ENCODE measurements around the gene STIP1.
"Not testable (repeated sequence)": the region's sequence is repeated elsewhere in the genome, so short reads cannot be mapped to it uniquely, and the experiment has no call there.

STIP1 gene

DNA sequence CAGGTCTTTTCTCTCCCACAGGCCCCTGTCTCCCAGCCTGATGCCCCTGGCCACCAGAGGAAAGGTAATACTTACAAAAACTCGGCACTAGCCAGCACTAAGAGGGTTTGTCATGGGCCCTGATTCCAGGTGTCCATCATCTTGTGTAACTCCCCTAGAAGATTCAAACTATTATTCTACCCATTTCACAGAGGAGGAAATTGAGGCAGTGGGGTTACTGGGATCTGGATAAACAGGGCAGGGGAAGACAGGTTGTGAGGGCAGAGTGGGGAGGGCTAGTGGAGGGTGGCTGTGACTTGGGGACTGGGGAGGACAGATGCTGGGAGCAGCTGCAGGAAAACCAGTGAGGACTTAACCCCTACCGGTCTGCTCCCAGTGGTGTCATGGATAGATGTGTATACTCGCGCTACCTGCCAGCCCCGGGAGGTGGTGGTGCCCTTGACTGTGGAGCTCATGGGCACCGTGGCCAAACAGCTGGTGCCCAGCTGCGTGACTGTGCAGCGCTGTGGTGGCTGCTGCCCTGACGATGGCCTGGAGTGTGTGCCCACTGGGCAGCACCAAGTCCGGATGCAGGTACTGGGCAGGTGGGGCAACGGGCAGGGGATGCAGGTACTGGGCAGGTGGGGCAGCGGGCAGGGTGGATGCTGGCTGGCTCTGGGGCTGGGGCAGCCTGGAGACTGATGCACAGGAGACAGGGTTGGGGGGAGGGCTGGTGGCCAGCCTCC lies 49.6 kb downstream of the STIP1 start:
- no peak for DNase-seq (ENCODE audit: low spot score)
- FAIRE-seq: no peak

DNA sequence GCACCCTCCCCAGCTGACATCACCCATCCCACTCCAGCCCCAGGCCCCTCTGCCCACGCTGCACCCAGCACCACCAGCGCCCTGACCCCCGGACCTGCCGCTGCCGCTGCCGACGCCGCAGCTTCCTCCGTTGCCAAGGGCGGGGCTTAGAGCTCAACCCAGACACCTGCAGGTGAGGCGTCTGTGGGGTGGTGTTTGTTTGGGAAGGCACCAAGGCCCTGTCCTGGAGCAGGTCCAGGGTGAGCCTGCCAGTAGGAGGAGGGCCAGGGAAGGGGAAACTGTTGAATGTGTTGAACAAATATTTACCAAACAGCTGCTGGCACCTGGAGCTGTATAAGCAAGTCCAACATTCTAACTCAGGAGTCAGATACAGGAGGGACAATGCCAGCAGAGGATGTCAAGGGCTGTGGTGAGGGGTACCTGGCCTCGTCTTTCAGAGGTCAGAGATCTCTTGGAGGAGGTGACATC lies 51.5 kb downstream of the STIP1 start:
- no peak for DNase-seq (ENCODE audit: low spot score)

DNA sequence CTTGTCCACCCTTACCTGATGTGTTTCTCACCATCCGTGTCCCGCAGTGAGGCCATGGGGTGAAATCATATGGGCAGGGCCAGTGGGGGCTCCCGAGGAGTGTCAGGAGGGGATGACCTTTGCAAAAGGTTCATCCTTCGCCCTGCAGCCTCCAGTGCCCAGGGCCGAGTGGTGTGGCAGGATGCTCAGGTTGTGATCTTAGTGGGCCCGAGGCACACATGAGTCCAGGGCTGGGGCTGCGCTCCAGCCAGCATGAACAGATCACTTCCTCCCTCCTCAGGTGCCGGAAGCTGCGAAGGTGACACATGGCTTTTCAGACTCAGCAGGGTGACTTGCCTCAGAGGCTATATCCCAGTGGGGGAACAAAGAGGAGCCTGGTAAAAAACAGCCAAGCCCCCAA lies 52.1 kb downstream of the STIP1 start:
- DNase-seq (ENCODE audit: low spot score) (no peak), FAIRE-seq (no peak)

More for the DNA sequence above, 51.5 kb downstream of the STIP1 start:
- no peak for FAIRE-seq

DNA sequence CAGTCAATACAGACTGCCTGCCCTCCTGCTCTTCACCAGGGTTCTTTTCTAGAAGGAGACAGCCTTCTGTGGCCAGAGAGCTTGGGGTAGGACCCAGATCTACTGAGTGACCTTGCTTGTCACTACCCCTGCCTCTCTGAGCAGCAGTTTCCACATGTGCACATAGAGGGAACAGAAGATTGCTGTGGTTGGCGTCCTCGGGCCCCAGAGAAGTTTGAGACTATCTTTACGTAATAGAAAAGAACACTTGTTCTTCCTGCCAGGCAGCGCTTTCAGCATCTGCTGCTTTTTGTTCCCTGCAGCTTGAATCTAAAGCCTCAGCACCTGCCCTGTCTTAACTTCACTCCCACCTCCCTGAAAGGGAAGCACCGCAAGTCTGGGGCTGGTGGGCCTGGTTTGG lies 53.0 kb downstream of the STIP1 start:
- FAIRE-seq: no peak
- no peak for DNase-seq (ENCODE audit: low spot score)

DNA sequence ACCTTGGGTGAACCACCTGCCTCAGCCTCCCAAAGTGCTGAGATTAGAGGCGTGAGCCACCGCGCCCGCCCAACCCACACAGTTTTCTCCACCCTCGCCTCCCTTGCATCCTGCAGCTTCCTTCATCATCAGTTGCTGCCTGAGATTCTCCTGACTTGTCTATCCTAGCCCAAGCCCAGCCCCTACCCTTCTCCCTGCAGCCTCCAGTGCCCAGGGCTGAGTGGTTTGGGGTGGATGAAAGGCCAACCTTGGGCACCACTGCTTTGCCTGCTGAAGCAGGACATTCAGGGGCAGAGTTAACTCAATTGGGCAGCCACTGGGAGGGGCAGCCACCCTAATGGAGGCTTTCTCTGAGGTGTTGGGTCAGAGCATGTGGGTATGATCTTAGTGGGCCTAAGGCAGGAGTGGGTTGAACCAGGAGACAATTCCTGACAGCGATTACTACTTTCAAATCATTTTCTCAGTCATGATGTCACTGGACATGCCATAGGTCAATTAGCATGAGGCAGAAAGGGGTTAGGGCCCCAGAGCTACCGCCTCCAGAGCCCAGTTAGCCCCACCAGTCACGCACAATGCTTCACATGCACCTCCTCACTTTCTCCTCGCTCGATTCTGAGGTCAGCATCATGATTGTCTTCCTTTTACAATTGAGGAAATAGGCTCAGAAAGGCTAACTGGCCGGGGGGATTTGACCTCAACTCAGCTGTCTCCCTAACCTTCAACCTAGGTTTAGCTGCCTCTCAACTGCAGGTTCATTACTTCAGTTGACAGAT lies 53.9 kb downstream of the STIP1 start:
- DNase-seq (ENCODE audit: low spot score): no peak
- FAIRE-seq: no peak

DNA sequence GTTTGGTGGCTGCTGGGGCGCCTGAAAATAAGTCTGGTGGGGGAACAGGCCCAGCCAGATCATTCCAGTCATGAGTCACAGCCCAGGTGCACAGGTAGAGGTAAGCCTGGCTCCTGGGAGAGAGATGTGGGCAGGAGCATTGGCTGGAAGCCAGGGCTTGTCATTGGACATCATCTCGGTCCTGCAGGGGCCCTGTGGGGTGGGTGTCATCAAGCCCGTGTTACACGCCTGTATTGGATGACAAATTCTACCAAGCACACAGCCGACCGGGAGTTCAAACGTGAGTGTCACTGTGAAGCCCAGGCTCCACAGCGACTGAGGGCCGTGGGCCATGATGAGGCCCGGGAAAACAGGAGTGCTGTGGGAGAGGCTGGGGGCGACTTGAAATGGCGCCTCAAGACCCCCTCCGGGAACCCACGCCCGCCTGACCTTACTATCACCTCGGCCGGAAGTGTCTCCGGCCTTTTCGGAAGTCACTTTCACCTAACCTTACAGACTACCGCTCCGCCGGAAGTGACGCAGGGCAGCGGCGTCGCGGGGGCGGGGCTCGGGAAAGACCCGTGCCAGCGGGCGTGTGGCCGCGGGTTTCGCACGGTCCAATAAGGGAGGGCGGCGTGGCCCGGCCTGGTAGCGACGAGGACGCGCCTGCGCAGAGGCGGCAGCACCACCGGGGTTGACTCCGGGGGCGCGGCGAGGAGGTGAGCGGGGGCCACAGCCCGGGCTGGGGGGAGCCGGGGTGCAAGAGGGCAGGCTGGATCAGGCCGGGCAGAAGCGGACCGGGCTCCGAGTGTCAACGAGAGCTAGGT lies 54.7 kb downstream of the STIP1 start, which contains the start of gene FKBP2:
FKBP2 (plus strand) TSS at position 661 of the 806 bp plus-strand sequence. CDS start 1,293 bp downstream, outside the sequence.
- peak; percentile 30 for FAIRE-seq
- DNase-seq (ENCODE audit: low spot score): peak; percentile 98

DNA sequence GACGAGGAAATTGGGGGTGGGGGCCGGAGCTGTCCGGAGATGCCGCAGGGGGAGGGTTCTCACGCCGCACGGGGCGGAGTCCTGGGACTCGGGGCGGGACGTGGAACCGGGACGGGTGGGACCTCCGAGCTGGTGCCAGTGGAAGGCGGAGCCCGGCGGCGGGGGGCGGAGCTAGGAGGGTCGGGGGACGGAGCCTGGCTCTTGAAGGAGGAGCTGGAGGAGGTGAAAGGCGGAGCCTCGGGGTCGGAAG lies 55.2 kb downstream of the STIP1 start:
- FAIRE-seq (no peak), DNase-seq (ENCODE audit: low spot score) (peak; percentile 97)

DNA sequence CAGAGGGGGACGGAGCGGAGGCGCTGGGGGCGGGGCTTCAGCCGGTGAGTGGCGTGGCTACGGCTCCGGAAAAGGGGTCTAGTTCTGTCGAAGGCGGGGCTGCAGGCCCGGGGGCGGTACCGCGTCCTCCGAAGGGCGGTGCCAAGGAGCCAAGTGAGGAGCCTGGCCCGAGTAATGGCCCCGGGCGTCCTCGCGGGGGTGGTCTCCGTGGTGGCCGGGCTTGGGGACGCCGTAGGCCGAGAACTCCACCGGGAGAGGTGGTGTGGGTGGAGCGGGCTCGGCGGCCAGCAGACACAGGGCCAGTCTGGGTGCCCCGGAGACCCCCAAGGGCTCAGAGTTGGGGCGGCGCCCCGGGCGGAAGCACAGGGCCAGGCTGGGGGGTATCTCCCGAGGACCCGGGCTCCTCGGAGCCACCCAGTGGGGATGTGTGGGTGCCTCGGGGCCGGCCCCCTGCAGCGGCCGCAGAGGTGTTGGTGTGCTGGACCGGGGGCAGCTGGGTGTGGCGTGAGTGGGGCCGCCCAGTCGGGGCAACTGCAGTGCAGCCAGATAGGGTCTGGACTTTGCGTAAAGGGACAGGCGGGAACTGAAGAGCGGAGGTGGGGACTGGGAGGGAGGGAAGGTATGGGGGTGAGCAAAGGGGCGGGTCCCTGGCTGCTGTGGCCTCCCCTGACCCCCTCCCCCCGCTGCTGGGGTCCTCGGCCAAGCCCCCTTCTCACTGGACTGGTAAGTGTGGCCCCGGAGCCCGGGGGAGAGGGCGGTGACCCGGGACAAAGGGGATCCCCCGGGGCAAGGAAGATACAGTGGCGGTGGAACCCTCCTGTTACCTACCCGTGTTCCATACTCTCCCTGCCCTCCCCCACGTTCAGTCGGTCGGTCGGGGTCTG lies 55.8 kb downstream of the STIP1 start:
- FAIRE-seq: no peak
- peak; percentile 29 for DNase-seq (ENCODE audit: low spot score)

DNA sequence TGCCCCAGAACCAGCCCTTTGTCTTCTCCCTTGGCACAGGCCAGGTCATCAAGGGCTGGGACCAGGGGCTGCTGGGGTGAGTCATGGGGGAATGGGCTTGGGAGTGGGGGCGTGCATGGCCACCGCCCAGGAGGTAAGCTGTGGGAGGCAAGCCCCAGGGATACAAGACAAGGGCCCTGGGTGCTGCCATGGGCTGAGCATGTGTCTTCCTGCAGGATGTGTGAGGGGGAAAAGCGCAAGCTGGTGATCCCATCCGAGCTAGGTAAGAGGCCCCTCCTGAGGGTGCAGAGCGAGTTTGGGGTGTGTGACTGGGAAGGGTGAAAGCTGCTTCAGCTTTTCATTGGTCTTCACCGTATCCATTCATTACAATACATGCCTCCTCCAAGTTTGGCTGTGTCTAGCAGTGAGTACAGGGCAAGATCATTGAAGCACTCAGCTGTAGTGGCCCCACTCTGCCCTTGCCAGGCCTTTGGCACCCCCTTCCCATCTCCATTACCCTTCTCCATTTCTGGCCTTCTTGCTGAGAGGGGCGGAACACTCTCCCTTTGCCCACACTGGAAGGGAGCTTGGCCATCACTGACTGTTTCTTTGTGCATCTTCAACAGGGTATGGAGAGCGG lies 57.4 kb downstream of the STIP1 start:
- no peak for DNase-seq (ENCODE audit: low spot score)
- FAIRE-seq: no peak

DNA sequence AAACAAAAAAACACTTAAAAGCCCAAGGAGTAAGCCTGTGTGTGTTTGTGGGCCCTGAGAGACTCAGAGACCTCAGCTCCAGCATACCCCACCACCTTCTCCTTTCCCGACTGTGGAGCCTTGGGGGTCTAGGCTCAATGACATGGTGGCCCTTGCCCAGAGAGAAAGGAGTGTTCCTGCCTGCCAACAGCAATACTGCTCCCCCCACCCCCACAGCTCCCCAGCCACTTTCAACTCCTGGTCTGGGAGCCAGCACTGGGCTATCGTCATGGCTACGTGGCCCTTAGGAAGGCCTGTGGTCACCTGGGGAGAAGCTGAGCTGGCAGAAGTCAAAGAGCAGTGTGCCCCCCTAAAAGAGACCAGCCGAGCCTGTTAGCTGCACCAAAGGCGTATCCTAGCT lies 58.1 kb downstream of the STIP1 start:
- DNase-seq (ENCODE audit: low spot score) (no peak), FAIRE-seq (no peak)

DNA sequence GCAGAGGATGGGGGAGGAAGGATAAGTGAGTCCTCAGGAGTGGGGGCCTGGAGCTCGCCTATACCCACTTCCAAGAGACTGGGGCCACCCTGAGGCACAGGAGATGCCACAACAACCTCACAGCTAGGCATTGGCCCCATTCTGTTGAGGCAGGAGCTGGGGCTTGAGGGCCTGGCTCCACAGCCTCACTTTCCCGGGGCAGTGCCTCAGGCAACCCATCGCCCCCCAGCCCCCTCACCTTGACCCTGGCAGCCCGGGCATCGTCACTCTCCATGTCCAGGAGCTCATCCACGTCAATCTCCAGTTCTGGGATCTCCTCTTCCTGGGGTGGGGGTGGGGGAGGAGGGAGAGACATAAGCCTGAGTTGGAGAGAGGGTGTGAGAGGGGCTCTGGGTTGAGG lies 59.0 kb downstream of the STIP1 start:
- no peak for DNase-seq (ENCODE audit: low spot score)
- no peak for FAIRE-seq

DNA sequence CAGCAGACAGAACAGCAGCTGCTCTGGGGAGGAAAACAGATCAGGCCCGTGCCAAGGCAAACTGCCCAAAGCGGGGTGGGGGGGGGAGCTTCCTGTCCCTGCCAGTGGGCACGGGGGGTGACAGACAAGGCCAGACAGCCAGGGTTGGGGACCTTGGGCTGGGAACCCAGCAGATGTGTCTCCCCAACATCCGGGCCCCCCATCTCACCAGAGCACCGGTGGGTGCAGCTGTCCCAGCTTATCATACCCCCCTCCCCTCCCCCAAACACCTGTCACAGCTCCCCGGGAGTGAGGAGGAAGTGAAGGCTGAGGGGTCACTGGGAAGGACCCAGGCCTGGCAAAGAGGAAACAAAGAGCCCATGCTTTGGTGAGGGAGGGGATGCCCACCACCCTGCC lies 59.4 kb downstream of the STIP1 start:
- DNase-seq (ENCODE audit: low spot score): no peak

DNA sequence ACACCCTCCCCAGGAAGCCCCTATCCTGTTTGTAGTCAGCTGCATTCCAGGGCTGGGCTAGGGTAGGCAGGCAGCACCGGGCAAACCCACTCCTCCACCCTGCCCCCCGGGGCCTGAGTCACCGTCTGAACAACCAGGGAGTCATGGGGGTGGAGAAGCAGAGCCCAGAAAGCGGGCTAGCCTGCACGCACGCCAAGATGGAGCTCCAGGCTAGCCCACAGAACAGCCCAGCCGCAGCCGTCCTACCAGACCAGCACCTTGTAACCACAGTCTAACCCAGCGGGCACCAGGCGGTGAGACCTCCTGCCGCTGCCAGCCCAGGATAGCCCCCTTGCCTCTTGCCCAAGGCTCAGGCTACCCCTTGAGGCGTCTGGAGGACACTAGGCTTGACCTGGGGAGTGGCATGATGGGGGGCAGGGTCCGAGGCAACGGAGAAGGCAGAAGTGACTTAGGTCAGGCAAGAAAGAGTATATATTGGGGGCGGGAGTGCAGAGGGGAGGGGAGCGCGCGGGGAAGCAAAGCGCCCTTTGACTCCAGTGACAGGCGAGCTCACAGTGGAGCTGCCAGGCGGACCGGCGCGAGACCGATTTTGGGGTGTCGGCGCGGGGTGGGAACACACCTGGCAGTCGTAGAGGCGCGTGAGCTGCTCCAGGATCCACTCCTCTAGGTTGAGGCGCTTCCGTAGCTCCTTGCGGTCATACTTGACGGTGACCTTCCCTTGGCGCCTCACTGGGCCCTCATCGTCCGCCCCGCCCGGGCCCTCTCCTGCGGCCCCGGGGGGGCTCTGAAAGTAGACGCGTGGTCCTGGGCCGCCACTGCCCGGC lies 60.0 kb downstream of the STIP1 start:
- FAIRE-seq (no peak), DNase-seq (ENCODE audit: low spot score) (peak; percentile 74)

More for the DNA sequence above, 59.4 kb downstream of the STIP1 start:
- FAIRE-seq: no peak

DNA sequence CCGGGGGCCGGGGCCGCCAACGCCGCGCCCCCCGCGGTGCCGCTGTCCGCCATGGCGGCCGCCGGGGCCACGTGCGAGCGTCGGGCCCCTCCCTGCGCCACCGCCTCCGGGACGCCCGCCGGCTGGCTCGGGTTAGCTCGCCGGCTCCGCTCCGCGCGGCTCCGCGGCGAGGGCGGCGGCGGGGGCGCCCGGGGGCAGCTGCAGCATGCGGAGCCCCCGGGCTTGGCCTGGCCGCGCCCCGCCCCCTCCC lies 60.6 kb downstream of the STIP1 start:
- DNase-seq (ENCODE audit: low spot score); FAIRE-seq: not testable (repeated sequence)

DNA sequence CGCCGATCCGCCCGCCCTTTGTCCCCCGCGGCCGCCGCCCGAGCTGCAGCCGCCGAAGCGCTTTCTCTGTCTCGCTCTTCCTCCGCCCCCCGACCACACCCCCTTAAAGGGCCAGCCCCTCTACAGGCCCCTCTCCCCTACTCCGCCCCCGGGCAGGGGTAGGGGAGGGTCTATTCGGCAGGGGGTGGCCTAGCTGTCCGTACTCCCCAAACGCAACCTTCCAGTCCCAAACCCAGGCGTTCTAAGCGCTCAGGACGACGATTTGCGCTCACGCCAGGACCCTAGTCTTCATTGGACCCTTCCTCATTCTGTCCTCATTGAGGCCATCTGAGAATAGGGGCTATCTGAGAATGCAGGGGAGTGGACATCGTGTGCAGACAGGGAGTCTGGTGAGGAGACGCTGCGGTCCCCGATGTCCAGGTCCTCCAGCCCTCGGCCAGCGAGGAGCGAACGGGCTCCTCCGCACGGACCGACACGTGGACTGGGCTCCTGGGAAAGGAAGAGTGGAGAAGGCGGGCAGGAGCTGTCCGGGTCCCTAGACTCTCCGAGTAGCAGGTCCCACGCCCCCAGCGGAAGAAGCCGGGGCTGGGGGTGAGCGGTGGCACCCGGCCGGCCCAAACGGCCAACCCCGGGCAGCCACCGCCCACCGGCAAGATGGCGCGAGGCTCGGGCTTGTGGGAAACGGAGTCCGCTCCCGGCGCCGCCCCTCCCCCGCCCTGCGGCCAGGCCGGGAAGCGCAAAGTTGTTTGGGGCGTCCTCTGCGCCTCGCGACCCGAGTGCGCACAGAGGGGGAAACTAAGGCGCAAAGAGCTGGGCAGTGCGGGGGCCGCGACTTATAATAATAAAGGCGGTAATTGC lies 61.1 kb downstream of the STIP1 start, which contains the start of gene PPP1R14B:
PPP1R14B (minus strand) TSS at position 73 of the 858 bp plus-strand sequence. CDS start 270 bp downstream, outside the sequence.
- FAIRE-seq (no peak), DNase-seq (ENCODE audit: low spot score) (peak; percentile 91)

DNA sequence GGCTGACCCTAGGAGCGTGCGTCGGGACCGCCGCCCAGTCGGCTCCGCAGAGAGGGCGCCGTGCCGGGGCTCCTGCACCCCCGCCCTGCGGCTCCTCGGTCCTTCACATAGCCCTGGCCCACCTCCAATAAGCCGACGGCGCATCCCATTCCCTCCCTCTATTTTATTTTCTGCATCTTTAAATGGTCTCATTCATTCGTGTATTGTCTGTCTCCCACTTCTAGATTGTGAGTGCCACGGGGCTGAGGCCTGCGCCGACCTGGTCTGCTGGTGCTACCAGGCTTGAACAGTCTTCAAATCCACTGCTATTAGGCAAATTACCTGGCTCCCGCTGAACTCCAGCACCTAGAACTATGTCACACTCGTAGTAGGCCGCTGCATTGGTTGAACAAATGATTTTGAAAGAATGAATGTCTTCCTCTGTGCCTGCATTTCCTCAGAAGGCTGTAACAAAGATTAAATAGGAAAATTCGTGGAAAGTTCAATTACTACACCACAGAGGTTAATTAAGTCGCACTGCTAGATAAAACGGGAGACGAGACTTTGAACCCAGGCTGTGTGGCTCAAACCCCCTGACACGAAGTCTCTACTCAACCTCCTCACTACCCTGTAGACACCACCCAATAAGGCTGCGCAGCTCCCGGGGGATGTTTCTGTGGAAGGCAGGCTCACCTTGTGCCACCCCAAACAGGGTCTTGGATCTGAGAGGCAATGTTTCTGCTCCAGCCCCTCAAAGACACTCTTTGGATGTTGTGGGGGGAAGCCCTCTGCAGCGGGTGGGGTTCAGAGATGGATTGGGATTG lies 62.0 kb downstream of the STIP1 start:
- DNase-seq (ENCODE audit: low spot score) (no peak), FAIRE-seq (no peak)

DNA sequence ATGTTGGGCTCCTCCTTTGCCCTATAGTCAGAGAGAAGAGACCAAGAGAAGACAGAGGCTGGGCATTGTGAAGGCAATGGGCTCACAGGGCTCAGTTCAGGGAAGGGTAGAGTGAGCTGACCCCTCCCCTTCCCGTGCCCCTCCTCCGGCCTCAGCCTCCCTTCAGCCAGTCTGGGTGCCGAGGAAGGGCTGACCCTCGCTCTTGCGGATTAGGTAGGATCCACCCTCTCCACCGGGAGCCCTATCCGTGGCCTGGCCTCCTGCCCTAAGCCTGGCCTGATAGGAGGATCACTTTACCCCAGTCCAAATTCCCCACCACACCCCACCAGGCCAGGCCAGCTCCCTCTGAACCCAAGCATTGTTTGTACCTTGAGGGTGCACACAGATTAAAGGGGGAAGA lies 62.6 kb downstream of the STIP1 start:
- no peak for FAIRE-seq
- no peak for DNase-seq (ENCODE audit: low spot score)

DNA sequence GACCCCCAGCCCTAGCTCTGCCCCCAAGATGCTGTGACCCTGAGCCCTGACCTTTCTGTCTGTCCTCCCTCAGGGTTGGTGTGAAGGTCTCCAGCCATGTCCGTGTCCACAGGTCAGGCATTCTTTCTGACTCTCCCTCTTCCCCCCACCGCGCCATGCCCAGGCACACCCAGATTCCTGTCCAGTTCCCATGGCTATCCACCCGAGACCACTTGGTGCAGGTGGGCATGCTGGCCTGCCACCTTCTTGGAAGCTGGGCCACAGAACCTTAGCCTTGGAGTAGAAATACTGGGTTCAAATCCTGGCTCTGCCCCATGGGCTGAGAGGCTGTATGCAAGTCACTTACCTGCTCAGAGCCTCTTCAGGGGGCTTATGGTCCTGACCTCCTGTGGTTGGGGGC lies 63.1 kb downstream of the STIP1 start:
- DNase-seq (ENCODE audit: low spot score) (no peak), FAIRE-seq (no peak)
